ENCODE results near the gene NDUFB1.

NDUFB1 gene
- 21.6 to 25.6 reads per million in 2 experiments for total RNA-seq

- DNase-seq (ENCODE audit: low read depth) = peak; percentile 70
Measured at GRCh38 chr14:92121670-92122350, at the start of gene NDUFB1, which contains the start of gene CPSF2. Gene NDUFB1 (minus strand): TSS chr14:92121706. CDS start chr14:92117637, 4,069 bp downstream. Gene CPSF2 (plus strand): TSS chr14:92121969. CDS start chr14:92130985, 9,016 bp downstream.

- no peak for DNase-seq (ENCODE audit: low read depth)
Measured at GRCh38 chr14:92164958-92165357, 43.5 kb upstream of the NDUFB1 start.

- DNase-seq (ENCODE audit: low read depth) = no peak
Measured at GRCh38 chr14:92161521-92161920, 40.0 kb upstream of the NDUFB1 start.

- DNase-seq (ENCODE audit: low read depth) = no peak
Measured at GRCh38 chr14:92160619-92161018, 39.1 kb upstream of the NDUFB1 start.

- DNase-seq (ENCODE audit: low read depth) = no peak
Measured at GRCh38 chr14:92154283-92154942, 32.9 kb upstream of the NDUFB1 start.

GRCh38 chr14:92153581-92153980, 32.1 kb upstream of the NDUFB1 start:
- DNase-seq (ENCODE audit: low read depth) = no peak

- no peak for DNase-seq (ENCODE audit: low read depth)
Measured at GRCh38 chr14:92144708-92145107, 23.2 kb upstream of the NDUFB1 start.

- no peak for DNase-seq (ENCODE audit: low read depth)
Measured at GRCh38 chr14:92143962-92144361, 22.5 kb upstream of the NDUFB1 start.

- DNase-seq (ENCODE audit: low read depth) = no peak
Measured at GRCh38 chr14:92143309-92143708, 21.8 kb upstream of the NDUFB1 start.

GRCh38 chr14:92135269-92135668, 13.8 kb upstream of the NDUFB1 start:
- DNase-seq (ENCODE audit: low read depth) = no peak

- DNase-seq (ENCODE audit: low read depth) = no peak
Measured at GRCh38 chr14:92134456-92134855, 12.9 kb upstream of the NDUFB1 start.

- no peak for DNase-seq (ENCODE audit: low read depth)
Measured at GRCh38 chr14:92122761-92123160, 1.3 kb upstream of the NDUFB1 start.

GRCh38 chr14:92122351-92122677, 808 bp upstream of the NDUFB1 start:
- DNase-seq (ENCODE audit: low read depth) = no peak

- no peak for DNase-seq (ENCODE audit: low read depth)
Measured at GRCh38 chr14:92121207-92121669, 268 bp downstream of the NDUFB1 start.

- DNase-seq (ENCODE audit: low read depth) = no peak
Measured at GRCh38 chr14:92109490-92109889, 12.0 kb downstream of the NDUFB1 start.

- no peak for DNase-seq (ENCODE audit: low read depth)
Measured at GRCh38 chr14:92108345-92109254, 12.9 kb downstream of the NDUFB1 start.

GRCh38 chr14:92106143-92106926, 15.2 kb downstream of the NDUFB1 start, which contains the start of gene ATXN3:
Gene ATXN3 (minus strand): TSS chr14:92106582. CDS start chr14:92106552, 30 bp downstream.
- DNase-seq (ENCODE audit: low read depth) = peak; percentile 96

- no peak for DNase-seq (ENCODE audit: low read depth)
Measured at GRCh38 chr14:92105893-92106142, 15.7 kb downstream of the NDUFB1 start.

GRCh38 chr14:92105073-92105892, 16.2 kb downstream of the NDUFB1 start:
- DNase-seq (ENCODE audit: low read depth) = no peak

GRCh38 chr14:92103363-92103989, 18.0 kb downstream of the NDUFB1 start:
- DNase-seq (ENCODE audit: low read depth) = no peak
